ENCODE data around the gene DENND4A. TPM values are rescaled to one million over a fixed set of nuclear protein-coding genes. Genes with fewer than 3 reads are reported as not detected.

Gene DENND4A
- total and polyA plus RNA-seq, 9 of the 15 experiments (the other 6 are each of a cell fraction or from before 2014, with no cell fraction given), result 6.8 to 32.3 (median 19.9) TPM

DNA sequence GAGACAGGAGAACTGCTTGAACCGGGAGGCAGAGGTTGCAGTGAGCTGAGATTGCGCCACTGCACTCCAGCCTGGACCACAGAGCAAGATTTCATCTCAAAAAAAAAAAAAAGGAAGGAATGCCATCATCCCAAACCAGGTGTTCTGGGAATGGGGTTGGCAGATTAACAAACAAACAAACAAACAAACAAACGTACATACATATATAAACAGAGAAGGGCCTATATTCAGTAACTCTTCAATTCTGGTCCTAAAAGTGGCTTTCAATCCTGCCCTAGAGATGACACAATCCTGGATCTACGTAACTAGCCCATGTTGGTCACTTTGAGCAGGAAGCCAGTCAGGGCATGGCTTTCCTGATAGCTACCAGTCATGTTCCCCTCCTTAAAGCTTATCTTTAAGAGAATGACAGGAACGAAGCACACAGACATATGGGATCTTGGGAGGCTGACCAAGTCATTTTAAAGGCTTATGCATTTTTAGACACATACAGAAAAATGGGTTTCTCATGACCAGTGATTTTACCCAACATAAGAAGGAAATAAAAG, 47.3 kb upstream of the DENND4A start (continued):
- TF ChIP-seq YY1 (IDR thresholded peaks at IDR 0.05; ENCODE audit: borderline replicate concordance in 1 of 3, control insufficient read depth in 1 of 3, extremely low read depth in 1 of 3, insufficient read depth in 3 of 3, insufficient read length in 1 of 3, insufficient replicate concordance in 2 of 3, low read depth in 1 of 3, low read length in 2 of 3) (no peak), GATAD2A (IDR thresholded peaks at IDR 0.05) (peak; percentile 56; the same call in 1 of the 2 replicates), PHF21A (IDR thresholded peaks at IDR 0.05; ENCODE audit: borderline replicate concordance, low read depth) (0 out of 2 replicates have a peak, but pooled peaks have one; percentile 51), GTF2A2 (tag; IDR thresholded peaks at IDR 0.05) (no peak), RAD51 (IDR thresholded peaks at IDR 0.05; ENCODE audit: borderline replicate concordance, low read depth) (no peak), MYNN (IDR thresholded peaks at IDR 0.05) (0 out of 2 replicates have a peak, but pooled peaks have one; percentile 23), MYNN (CRISPR knock-in tag; IDR thresholded peaks at IDR 0.05) (no peak), ETV6 (IDR thresholded peaks at IDR 0.05; ENCODE audit: borderline replicate concordance in 1 of 2, low read depth in 2 of 2, low read length in 1 of 2) (no peak), ETV6 (CRISPR knock-in tag; IDR thresholded peaks at IDR 0.05; ENCODE audit: borderline replicate concordance) (no peak), NFIC (IDR thresholded peaks at IDR 0.05) (peak; percentile 32; the same call in 1 of the 2 replicates), CBFA2T2 (conservative IDR thresholded peaks at IDR 0.05) (peak; percentile 77), GABPB2 (CRISPR knock-in tag; conservative IDR thresholded peaks at IDR 0.05) (no peak), ZC3H8 (IDR thresholded peaks at IDR 0.05) (0 out of 2 replicates have a peak, but pooled peaks have one; percentile 74), SREBF2 (CRISPR knock-in tag; IDR thresholded peaks at IDR 0.05) (no peak), ELF1 (tag; IDR thresholded peaks at IDR 0.05) (peak; percentile 46; the same call in 1 of the 2 replicates), ZNF780A (CRISPR knock-in tag; IDR thresholded peaks at IDR 0.05) (no peak), CEBPB (tag; IDR thresholded peaks at IDR 0.05) (peak; percentile 91), ZNF707 (CRISPR knock-in tag; conservative IDR thresholded peaks at IDR 0.05) (no peak), RBBP5 (IDR thresholded peaks at IDR 0.05; ENCODE audit: borderline replicate concordance, insufficient read depth, low read length, poor library complexity, severe bottlenecking) (no peak), AFF1 (IDR thresholded peaks at IDR 0.05; ENCODE audit: low read depth in 1 of 2, partially characterized antibody in 2 of 2) (peak in 1 of 2 experiments; percentile 20)
- TF ChIP-seq, protein P1, sequence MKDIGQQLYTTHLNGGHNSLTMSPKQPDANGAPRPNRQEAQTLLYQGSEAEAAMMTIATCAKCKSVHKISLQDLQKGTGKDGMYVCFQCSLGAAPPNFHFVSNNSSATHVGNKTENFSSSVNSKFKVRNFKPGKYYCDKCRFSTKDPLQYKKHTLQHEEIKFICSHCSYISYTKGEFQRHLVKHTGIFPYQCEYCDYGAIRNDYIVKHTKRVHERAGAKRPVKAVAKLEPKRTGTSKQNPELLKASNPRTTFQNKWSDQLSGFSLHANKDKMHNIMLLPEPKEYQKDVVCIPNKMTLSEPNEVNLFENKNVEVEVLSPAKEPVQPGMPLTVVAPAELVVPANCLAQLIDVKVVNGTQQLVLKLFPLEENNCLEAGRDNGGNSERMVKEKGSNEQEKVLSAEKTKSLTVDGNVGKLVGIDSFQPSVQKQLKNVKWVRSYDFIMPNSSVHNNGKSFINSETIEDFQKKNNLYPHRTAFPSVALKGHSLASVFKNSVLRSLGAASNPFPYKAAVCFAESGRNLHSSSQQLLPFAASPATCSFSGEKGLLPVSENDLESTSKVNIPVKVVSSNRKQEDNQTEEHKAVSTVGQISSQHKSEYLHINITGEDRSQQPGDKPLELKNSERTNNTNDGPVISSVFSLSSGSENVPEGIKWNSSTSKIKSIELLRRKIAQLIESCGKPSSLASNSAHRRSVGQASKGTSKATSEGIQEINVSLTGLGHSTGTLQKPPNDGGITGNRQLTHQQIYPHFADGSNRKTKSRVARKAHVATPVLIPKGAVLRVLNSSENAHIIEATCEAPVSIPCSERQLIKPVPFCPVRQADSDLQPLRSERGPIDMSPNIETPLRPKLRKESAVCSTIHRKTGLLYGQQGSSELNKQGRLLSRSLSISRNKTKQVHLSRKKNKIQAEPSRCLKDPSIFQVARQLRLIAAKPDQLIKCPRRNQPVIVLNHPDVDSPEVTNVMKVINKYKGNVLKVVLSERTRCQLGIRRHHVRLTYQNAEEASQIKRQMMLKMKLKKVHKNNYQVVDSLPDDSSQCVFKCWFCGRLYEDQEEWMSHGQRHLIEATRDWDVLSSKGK (CRISPR knock-in tag; IDR thresholded peaks at IDR 0.05), result no peak
- TF ChIP-seq, protein P2, sequence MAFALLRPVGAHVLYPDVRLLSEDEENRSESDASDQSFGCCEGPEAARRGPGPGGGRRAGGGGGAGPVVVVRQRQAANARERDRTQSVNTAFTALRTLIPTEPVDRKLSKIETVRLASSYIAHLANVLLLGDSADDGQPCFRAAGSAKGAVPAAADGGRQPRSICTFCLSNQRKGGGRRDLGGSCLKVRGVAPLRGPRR (CRISPR knock-in tag; IDR thresholded peaks at IDR 0.05), result no peak
